ENCODE data around the gene BPIFB4. TPM values are rescaled to one million over a fixed set of nuclear protein-coding genes. Genes with fewer than 3 reads are reported as not detected.

Gene BPIFB4
- total RNA-seq, 1 donor from 2014 or later, result not detected

GRCh38 chr20:33068251-33068939 is 11.0 kb upstream of the BPIFB4 start:
- Histone ChIP-seq H3K27me3 (ENCODE audit: control insufficient read depth in 3 of 3, insufficient read depth in 3 of 3, low read length in 3 of 3) (peaks cover 3 to 13% (median 12%) of the 10 kb centered on the region in 3 donors), H3K4me1 (ENCODE audit: control insufficient read depth in 3 of 3, insufficient read depth in 3 of 3, low read length in 3 of 3) (no peaks in the 10 kb centered on the region), H3K9ac (ENCODE audit: low read depth in 1 of 3, low read length in 3 of 3) (no peak overlapping the region), H3K27ac (ENCODE audit: low read depth, low read length) (no peak overlapping the region), H3K36me3 (ENCODE audit: control insufficient read depth in 3 of 3, insufficient read depth in 3 of 3, low read length in 3 of 3) (no peaks in the 10 kb centered on the region), H3K9me3 (ENCODE audit: control insufficient read depth in 3 of 3, low read length in 3 of 3) (no peaks in the 10 kb centered on the region), H3K4me3 (ENCODE audit: low read length in 3 of 3) (no peak overlapping the region)

GRCh38 chr20:33069673-33070072 is 9.8 kb upstream of the BPIFB4 start:
- no peaks in the 10 kb centered on the region for H3K9me3 ChIP-seq (ENCODE audit: control insufficient read depth in 3 of 3, low read length in 3 of 3)
- H3K36me3 ChIP-seq (ENCODE audit: control insufficient read depth in 3 of 3, insufficient read depth in 3 of 3, low read length in 3 of 3), result no peaks in the 10 kb centered on the region
- no peaks in the 10 kb centered on the region for H3K4me1 ChIP-seq (ENCODE audit: control insufficient read depth in 3 of 3, insufficient read depth in 3 of 3, low read length in 3 of 3)
- no peak overlapping the region for H3K27ac ChIP-seq (ENCODE audit: low read depth, low read length)
- peaks cover 3 to 20% (median 13%) of the 10 kb centered on the region in 3 donors for H3K27me3 ChIP-seq (ENCODE audit: control insufficient read depth in 3 of 3, insufficient read depth in 3 of 3, low read length in 3 of 3)
- H3K9ac ChIP-seq (ENCODE audit: low read depth in 1 of 3, low read length in 3 of 3), result no peak overlapping the region
- H3K4me3 ChIP-seq (ENCODE audit: low read length in 3 of 3), result no peak overlapping the region

- H3K9ac ChIP-seq (ENCODE audit: low read depth in 1 of 3, low read length in 3 of 3), result no peak overlapping the region
- H3K4me1 ChIP-seq (ENCODE audit: control insufficient read depth in 3 of 3, insufficient read depth in 3 of 3, low read length in 3 of 3), result no peaks in the 10 kb centered on the region
- H3K4me3 ChIP-seq (ENCODE audit: low read length in 3 of 3), result no peak overlapping the region
- H3K27ac ChIP-seq (ENCODE audit: low read depth, low read length), result no peak overlapping the region
- H3K36me3 ChIP-seq (ENCODE audit: control insufficient read depth in 3 of 3, insufficient read depth in 3 of 3, low read length in 3 of 3), result no peaks in the 10 kb centered on the region
- H3K27me3 ChIP-seq (ENCODE audit: control insufficient read depth in 3 of 3, insufficient read depth in 3 of 3, low read length in 3 of 3), result peaks cover 3 to 22% (median 18%) of the 10 kb centered on the region in 3 donors
- H3K9me3 ChIP-seq (ENCODE audit: control insufficient read depth in 3 of 3, low read length in 3 of 3), result no peaks in the 10 kb centered on the region
Measured at GRCh38 chr20:33070111-33071053, 9.1 kb upstream of the BPIFB4 start.

GRCh38 chr20:33071198-33071597 is 8.2 kb upstream of the BPIFB4 start:
- Histone ChIP-seq H3K4me3 (ENCODE audit: low read length in 3 of 3) (no peak overlapping the region), H3K4me1 (ENCODE audit: control insufficient read depth in 3 of 3, insufficient read depth in 3 of 3, low read length in 3 of 3) (no peaks in the 10 kb centered on the region), H3K9me3 (ENCODE audit: control insufficient read depth in 3 of 3, low read length in 3 of 3) (no peaks in the 10 kb centered on the region), H3K36me3 (ENCODE audit: control insufficient read depth in 3 of 3, insufficient read depth in 3 of 3, low read length in 3 of 3) (no peaks in the 10 kb centered on the region), H3K27ac (ENCODE audit: low read depth, low read length) (no peak overlapping the region), H3K9ac (ENCODE audit: low read depth in 1 of 3, low read length in 3 of 3) (no peak overlapping the region), H3K27me3 (ENCODE audit: control insufficient read depth in 3 of 3, insufficient read depth in 3 of 3, low read length in 3 of 3) (peaks cover 3 to 26% (median 22%) of the 10 kb centered on the region in 3 donors)

- Histone ChIP-seq H3K4me3 (ENCODE audit: low read length in 3 of 3) (no peak overlapping the region), H3K27me3 (ENCODE audit: control insufficient read depth in 3 of 3, insufficient read depth in 3 of 3, low read length in 3 of 3) (peaks cover 9 to 36% (median 25%) of the 10 kb centered on the region in 3 donors), H3K27ac (ENCODE audit: low read depth, low read length) (no peak overlapping the region), H3K9ac (ENCODE audit: low read depth in 1 of 3, low read length in 3 of 3) (no peak overlapping the region), H3K4me1 (ENCODE audit: control insufficient read depth in 3 of 3, insufficient read depth in 3 of 3, low read length in 3 of 3) (no peaks in the 10 kb centered on the region), H3K9me3 (ENCODE audit: control insufficient read depth in 3 of 3, low read length in 3 of 3) (no peaks in the 10 kb centered on the region), H3K36me3 (ENCODE audit: control insufficient read depth in 3 of 3, insufficient read depth in 3 of 3, low read length in 3 of 3) (no peaks in the 10 kb centered on the region)
Measured at GRCh38 chr20:33072362-33072761, 7.1 kb upstream of the BPIFB4 start.

GRCh38 chr20:33072813-33073212 is 6.6 kb upstream of the BPIFB4 start:
- H3K4me1 ChIP-seq (ENCODE audit: control insufficient read depth in 3 of 3, insufficient read depth in 3 of 3, low read length in 3 of 3), result no peaks in the 10 kb centered on the region
- H3K36me3 ChIP-seq (ENCODE audit: control insufficient read depth in 3 of 3, insufficient read depth in 3 of 3, low read length in 3 of 3), result no peaks in the 10 kb centered on the region
- no peaks in the 10 kb centered on the region for H3K9me3 ChIP-seq (ENCODE audit: control insufficient read depth in 3 of 3, low read length in 3 of 3)
- H3K4me3 ChIP-seq (ENCODE audit: low read length in 3 of 3), result no peak overlapping the region
- peaks cover 9 to 40% (median 29%) of the 10 kb centered on the region in 3 donors for H3K27me3 ChIP-seq (ENCODE audit: control insufficient read depth in 3 of 3, insufficient read depth in 3 of 3, low read length in 3 of 3)
- H3K27ac ChIP-seq (ENCODE audit: low read depth, low read length), result no peak overlapping the region
- no peak overlapping the region for H3K9ac ChIP-seq (ENCODE audit: low read depth in 1 of 3, low read length in 3 of 3)

GRCh38 chr20:33074675-33075074 is 4.8 kb upstream of the BPIFB4 start:
- no peaks in the 10 kb centered on the region for H3K9me3 ChIP-seq (ENCODE audit: control insufficient read depth in 3 of 3, low read length in 3 of 3)
- no peak overlapping the region for H3K9ac ChIP-seq (ENCODE audit: low read depth in 1 of 3, low read length in 3 of 3)
- peaks cover 9 to 41% (median 24%) of the 10 kb centered on the region in 3 donors for H3K27me3 ChIP-seq (ENCODE audit: control insufficient read depth in 3 of 3, insufficient read depth in 3 of 3, low read length in 3 of 3)
- H3K36me3 ChIP-seq (ENCODE audit: control insufficient read depth in 3 of 3, insufficient read depth in 3 of 3, low read length in 3 of 3), result no peaks in the 10 kb centered on the region
- no peak overlapping the region for H3K27ac ChIP-seq (ENCODE audit: low read depth, low read length)
- H3K4me3 ChIP-seq (ENCODE audit: low read length in 3 of 3), result no peak overlapping the region
- no peaks in the 10 kb centered on the region for H3K4me1 ChIP-seq (ENCODE audit: control insufficient read depth in 3 of 3, insufficient read depth in 3 of 3, low read length in 3 of 3)

GRCh38 chr20:33075281-33075680 is 4.2 kb upstream of the BPIFB4 start:
- Histone ChIP-seq H3K4me3 (ENCODE audit: low read length in 3 of 3) (no peak overlapping the region), H3K4me1 (ENCODE audit: control insufficient read depth in 3 of 3, insufficient read depth in 3 of 3, low read length in 3 of 3) (no peaks in the 10 kb centered on the region), H3K36me3 (ENCODE audit: control insufficient read depth in 3 of 3, insufficient read depth in 3 of 3, low read length in 3 of 3) (no peaks in the 10 kb centered on the region), H3K9me3 (ENCODE audit: control insufficient read depth in 3 of 3, low read length in 3 of 3) (no peaks in the 10 kb centered on the region), H3K9ac (ENCODE audit: low read depth in 1 of 3, low read length in 3 of 3) (no peak overlapping the region), H3K27ac (ENCODE audit: low read depth, low read length) (no peak overlapping the region), H3K27me3 (ENCODE audit: control insufficient read depth in 3 of 3, insufficient read depth in 3 of 3, low read length in 3 of 3) (peaks cover 9 to 41% (median 20%) of the 10 kb centered on the region in 3 donors)

GRCh38 chr20:33076662-33077372 is 2.6 kb upstream of the BPIFB4 start:
- no peak overlapping the region for H3K4me3 ChIP-seq (ENCODE audit: low read length in 3 of 3)
- no peaks in the 10 kb centered on the region for H3K9me3 ChIP-seq (ENCODE audit: control insufficient read depth in 3 of 3, low read length in 3 of 3)
- H3K27me3 ChIP-seq (ENCODE audit: control insufficient read depth in 3 of 3, insufficient read depth in 3 of 3, low read length in 3 of 3), result peaks cover 6 to 35% (median 22%) of the 10 kb centered on the region in 3 donors
- no peak overlapping the region for H3K27ac ChIP-seq (ENCODE audit: low read depth, low read length)
- no peaks in the 10 kb centered on the region for H3K36me3 ChIP-seq (ENCODE audit: control insufficient read depth in 3 of 3, insufficient read depth in 3 of 3, low read length in 3 of 3)
- no peak overlapping the region for H3K9ac ChIP-seq (ENCODE audit: low read depth in 1 of 3, low read length in 3 of 3)
- no peaks in the 10 kb centered on the region for H3K4me1 ChIP-seq (ENCODE audit: control insufficient read depth in 3 of 3, insufficient read depth in 3 of 3, low read length in 3 of 3)
